Type B pancreatic cell (in vitro differentiated cells): ENCODE data around the gene MPP3. TPM values are rescaled to one million over a fixed set of nuclear protein-coding genes. Genes with fewer than 3 reads are reported as not detected.

ENCODE experiments used
- DNase-seq: peaks from one replicate; pipeline ENCODE4 v3.0.0; 2021; ENCODE audit warnings: mixed read lengths; ENCODE audit not compliant: unreplicated experiment; ENCODE audit errors: extremely low spot score
- H3K27ac Mint-ChIP-seq: 2 replicates; pipeline ENCODE4 v1.8.0; 2021; ENCODE audit warnings: mild to moderate bottlenecking, mixed read lengths
- H3K27me3 Mint-ChIP-seq: 2 replicates; pipeline ENCODE4 v1.8.0; 2021; ENCODE audit warnings: mixed read lengths
- H3K36me3 Mint-ChIP-seq: 2 replicates; pipeline ENCODE4 v1.8.0; 2021; ENCODE audit warnings: mixed read lengths
- H3K4me1 Mint-ChIP-seq: one replicate; pipeline ENCODE4 v1.8.0; 2021; ENCODE audit warnings: mixed read lengths; ENCODE audit not compliant: unreplicated experiment
- H3K4me3 Mint-ChIP-seq: 2 replicates; pipeline ENCODE4 v1.8.0; 2021; ENCODE audit warnings: mild to moderate bottlenecking, mixed read lengths
- H3K9me3 Mint-ChIP-seq: 2 replicates; pipeline ENCODE4 v1.8.0; 2021; ENCODE audit warnings: mixed read lengths
- total RNA-seq: library from RNA; stranded (reverse); gene quantifications from 2 replicates; pipeline ENCODE4 v1.2.1, GENCODE V29; 2021; ENCODE audit warnings: low replicate concordance
- TF ChIP-seq, protein P1 (sequence below): fragments of 200-600 bp; sonication (generic); conservative IDR thresholded peaks from 2 replicates; pipeline ENCODE4 v1.5.0; 2021; ENCODE audit warnings: antibody characterized with exemption, mild to moderate bottlenecking

MPP3 gene
- total RNA-seq, 1 donor from 2014 or later, result 7.8 TPM

DNA sequence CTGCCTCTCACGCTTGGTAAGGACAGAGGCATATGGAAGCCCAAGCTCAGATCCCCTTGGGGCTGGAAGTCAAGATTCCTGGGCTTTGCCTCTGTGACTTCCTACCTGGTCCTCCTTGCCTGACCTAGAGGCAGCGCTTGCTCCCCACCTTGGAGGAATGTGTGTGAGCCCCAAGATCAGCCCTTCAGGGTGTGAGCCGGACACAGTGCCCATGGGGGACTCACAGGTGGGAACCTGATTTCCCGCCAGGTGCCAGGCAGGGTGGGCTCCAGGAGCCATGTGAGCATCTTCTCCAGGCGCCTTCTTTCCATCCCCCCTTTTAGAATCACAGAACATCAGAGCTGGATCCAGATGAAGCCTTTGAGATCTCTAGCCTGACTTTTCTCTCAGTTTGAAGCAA, 24.2 kb upstream of the MPP3 start:
- Mint-ChIP-seq H3K4me1 (no peaks in the 10 kb centered on the region), H3K27me3 (peaks cover 10% of the 10 kb centered on the region)

DNA sequence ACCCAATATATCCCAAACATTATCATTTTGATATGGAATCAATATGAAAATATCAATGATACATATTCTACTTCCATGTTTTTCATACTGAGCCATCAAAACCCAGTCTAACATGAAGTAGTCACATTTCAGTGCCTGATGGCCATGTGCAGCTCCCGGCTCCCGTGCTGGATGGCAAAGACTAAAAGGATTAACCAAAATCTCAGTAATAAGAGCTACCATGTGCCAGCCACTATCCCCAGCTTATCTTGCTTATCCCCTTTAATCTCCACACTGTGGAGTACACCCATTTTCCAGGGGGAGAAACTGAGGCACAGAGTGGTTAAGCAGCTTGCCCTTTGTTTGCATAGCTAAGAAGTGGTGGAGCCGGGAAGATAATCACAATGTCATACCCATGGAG, 23.2 kb upstream of the MPP3 start:
- no peak for DNase-seq
- Mint-ChIP-seq H3K9me3 (no peaks in the 10 kb centered on the region), H3K36me3 (no peaks in the 10 kb centered on the region), H3K4me1 (no peaks in the 10 kb centered on the region), H3K27ac (no peak overlapping the region), H3K4me3 (no peak overlapping the region), H3K27me3 (peaks cover 14% of the 10 kb centered on the region)
- TF ChIP-seq, protein P1, sequence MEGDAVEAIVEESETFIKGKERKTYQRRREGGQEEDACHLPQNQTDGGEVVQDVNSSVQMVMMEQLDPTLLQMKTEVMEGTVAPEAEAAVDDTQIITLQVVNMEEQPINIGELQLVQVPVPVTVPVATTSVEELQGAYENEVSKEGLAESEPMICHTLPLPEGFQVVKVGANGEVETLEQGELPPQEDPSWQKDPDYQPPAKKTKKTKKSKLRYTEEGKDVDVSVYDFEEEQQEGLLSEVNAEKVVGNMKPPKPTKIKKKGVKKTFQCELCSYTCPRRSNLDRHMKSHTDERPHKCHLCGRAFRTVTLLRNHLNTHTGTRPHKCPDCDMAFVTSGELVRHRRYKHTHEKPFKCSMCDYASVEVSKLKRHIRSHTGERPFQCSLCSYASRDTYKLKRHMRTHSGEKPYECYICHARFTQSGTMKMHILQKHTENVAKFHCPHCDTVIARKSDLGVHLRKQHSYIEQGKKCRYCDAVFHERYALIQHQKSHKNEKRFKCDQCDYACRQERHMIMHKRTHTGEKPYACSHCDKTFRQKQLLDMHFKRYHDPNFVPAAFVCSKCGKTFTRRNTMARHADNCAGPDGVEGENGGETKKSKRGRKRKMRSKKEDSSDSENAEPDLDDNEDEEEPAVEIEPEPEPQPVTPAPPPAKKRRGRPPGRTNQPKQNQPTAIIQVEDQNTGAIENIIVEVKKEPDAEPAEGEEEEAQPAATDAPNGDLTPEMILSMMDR, result no peak

More for the DNA sequence above, 24.2 kb upstream of the MPP3 start:
- TF ChIP-seq, protein P1, result no peak
- Mint-ChIP-seq H3K9me3 (no peaks in the 10 kb centered on the region), H3K36me3 (no peaks in the 10 kb centered on the region), H3K27ac (no peak overlapping the region), H3K4me3 (no peak overlapping the region)
- DNase-seq, result no peak

DNA sequence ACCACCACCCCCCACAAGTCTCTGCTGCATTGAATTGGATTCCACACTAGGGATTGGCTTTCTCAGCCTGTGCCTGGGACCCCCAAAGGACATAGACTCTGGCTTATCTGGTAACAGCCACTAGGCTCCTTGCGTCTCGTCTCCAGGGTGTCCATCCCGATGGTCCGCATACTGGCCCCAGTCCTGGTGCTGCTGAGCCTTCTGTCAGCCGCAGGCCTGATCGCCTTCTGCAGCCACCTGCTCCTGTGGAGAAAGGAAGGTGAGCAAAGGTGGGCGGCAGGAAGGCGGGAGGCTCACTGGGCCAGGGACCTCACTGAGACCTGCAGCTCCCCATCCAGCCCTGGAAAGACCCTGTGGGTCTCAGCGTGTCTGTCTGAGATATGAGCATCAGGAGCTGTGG, 22.1 kb upstream of the MPP3 start:
- no peak for DNase-seq
- no peaks in the 10 kb centered on the region for H3K4me1 Mint-ChIP-seq
- H3K4me3 Mint-ChIP-seq, result no peak overlapping the region
- no peak overlapping the region for H3K27ac Mint-ChIP-seq
- no peaks in the 10 kb centered on the region for H3K9me3 Mint-ChIP-seq
- peaks cover 14% of the 10 kb centered on the region for H3K27me3 Mint-ChIP-seq
- TF ChIP-seq, protein P1, result no peak
- H3K36me3 Mint-ChIP-seq, result no peaks in the 10 kb centered on the region

DNA sequence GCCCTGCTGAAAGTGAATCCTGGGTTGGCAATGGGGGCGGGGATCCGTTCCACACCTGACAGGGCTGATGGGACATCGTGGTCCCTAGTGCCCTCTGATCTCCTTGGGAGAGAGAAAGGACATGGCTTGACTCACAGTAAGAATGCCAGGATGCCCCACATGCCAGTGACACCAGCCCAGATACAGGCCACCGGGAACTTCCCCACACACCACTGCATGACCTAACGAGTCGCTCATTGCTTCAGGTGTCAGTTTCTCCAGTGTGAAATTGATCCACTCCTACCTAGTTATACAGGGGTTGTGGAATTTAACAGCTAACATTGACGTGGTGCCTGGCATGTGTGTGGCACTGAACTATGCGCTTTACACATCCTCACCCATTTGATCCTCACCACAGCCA, 21.6 kb upstream of the MPP3 start:
- no peak for DNase-seq
- Mint-ChIP-seq H3K9me3 (no peaks in the 10 kb centered on the region), H3K27me3 (peaks cover 12% of the 10 kb centered on the region), H3K36me3 (no peaks in the 10 kb centered on the region), H3K4me1 (no peaks in the 10 kb centered on the region), H3K27ac (no peak overlapping the region), H3K4me3 (no peak overlapping the region)
- TF ChIP-seq, protein P1, result no peak

DNA sequence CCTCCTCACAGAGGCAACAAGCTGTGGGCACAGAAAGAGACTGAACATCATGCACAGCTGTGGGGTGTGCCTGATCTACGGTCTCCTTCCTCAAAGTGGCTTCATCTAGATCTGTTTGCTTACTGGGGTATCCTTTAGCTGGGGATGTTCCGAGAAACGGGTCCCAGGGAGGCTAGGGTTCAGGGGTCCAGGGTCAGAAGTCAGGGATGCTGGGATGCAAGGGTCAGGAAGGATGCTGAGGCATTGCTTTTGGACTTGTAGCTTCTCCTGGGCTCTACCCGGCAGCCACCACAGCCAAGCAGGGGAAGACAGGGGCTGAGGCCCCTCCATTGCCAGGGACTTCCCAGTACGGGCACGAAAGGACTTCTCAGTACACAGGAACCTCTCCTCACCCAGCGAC, 20.6 kb upstream of the MPP3 start:
- Mint-ChIP-seq H3K9me3 (no peaks in the 10 kb centered on the region), H3K27me3 (peaks cover 15% of the 10 kb centered on the region)

More for the DNA sequence above, 20.6 kb upstream of the MPP3 start:
- no peak for DNase-seq
- H3K4me3 Mint-ChIP-seq, result no peak overlapping the region
- H3K4me1 Mint-ChIP-seq, result no peaks in the 10 kb centered on the region
- TF ChIP-seq, protein P1, result no peak
- no peak overlapping the region for H3K27ac Mint-ChIP-seq
- no peaks in the 10 kb centered on the region for H3K36me3 Mint-ChIP-seq
